Amniotic stem cell (primary cell): ENCODE results near the gene PELI2.

Source experiments
- DNase-seq: peaks from one replicate; lab custom pipeline; 2025; lab: John Stamatoyannopoulos, UW

PELI2 gene

GRCh38 chr14:56119201-56119981 lies 1.2 kb downstream of the PELI2 start:
- no peak for DNase-seq

DNA sequence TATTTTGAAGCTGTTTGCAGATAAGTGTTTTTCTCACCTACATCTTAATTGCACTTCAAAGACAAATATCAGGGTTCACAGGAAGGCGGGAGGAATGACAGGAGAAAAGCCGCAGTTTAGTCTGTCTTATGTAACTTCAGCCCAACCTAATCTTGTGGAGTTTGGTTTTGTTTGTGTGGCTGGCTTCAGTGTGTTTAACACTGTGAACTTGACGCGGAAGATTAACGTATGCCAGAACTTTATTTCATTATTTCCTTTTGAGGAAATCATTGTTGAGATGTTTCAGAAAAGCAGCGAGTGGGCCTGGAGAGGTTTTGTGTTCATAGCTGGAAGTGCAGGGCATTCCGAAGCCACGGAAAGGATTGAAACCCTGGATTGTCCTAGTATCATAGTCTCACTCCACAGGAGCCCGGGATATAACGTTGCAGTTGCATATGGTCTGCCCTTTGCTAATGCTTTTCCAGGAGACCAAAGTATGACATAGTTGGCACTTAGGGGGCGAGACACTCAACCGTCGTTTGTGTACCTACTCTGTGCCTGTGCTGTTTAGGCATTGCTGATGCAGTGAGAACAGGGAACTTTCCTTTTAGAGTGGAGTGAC lies 2.0 kb downstream of the PELI2 start:
- DNase-seq, result no peak

- DNase-seq, result no peak
Measured at GRCh38 chr14:56121816-56122215, 3.6 kb downstream of the PELI2 start.

DNA sequence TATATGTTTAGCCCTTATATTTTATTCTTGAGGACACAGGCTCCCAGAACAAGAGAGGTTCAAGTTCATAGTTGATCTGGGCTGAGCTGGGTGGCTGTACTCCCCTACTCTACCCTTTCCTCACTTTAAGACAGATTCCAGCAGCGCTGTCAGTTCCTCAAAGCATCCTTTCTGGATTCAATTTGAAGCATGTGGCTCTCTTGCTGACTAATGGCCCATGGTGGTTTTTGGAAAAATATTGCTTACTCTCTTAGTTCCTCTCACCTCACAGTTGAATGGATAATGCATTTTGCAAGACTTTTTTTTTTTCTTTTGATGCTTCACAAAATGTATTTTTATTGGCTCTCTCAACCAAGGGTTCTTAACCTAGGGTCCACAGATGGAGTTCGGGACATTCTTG lies 4.1 kb downstream of the PELI2 start:
- DNase-seq, result no peak

- DNase-seq, result no peak
Measured at GRCh38 chr14:56124327-56124726, 6.1 kb downstream of the PELI2 start.

DNA sequence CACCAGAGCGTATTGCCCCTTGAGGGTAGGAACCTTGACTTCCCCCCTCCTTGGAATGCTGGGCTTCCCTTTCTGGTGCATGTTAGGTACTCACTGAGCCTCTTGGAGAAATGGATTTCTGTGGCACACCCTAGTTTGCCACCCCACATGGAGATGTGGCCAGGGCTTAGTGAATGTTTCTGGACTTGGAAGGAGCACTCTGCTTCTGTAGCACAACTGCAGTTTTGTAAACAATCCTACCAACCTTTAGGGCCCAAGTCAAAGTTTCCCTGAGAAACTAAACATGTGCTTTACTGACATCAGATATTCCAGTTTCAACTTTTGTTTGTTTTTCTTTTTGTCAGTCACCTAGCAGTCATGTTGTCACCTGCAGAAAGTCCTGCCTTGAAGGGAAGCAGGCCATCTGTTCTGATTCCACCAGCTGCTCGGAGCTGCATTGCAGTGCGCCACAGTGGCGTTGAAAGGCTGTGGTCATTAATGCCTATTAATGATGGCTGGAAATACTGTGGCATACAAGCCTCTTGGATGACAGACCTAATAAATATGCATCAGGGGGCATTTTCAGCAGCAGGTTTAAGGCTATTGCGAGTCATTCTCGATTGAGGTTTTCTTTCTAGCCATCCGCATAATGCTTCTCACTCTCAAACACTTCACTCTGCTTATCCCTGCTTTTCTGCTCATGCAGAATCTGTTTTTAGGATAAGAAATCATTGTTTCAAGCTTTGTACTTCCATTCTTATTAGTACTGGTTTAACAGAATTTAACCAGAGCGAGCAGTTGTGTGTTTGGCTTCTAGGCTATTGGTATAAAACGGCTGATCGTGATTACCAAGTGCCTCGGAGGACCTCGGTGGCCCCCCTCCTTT lies 7.8 kb downstream of the PELI2 start:
- DNase-seq, result no peak

- no peak for DNase-seq
Measured at GRCh38 chr14:56126637-56126913, 8.4 kb downstream of the PELI2 start.

DNA sequence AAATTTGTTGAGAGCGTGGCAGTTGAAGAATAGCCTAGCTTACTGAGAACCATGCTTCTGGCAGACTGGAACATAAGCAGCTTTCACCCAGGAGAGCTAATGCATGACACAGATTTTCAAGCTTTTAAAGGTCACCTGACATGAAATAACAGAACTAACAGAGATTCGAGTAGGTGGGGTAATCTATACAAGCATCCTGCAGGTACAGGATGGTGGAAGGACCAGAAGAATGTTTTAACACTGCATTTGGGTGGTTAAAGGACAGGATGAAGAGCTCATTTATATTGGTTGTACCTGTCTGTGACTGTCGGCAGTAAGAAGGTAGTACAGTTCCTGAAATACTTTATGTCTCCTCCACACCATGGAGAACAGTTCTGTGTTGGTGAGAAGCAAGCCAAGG lies 8.9 kb downstream of the PELI2 start:
- no peak for DNase-seq

DNA sequence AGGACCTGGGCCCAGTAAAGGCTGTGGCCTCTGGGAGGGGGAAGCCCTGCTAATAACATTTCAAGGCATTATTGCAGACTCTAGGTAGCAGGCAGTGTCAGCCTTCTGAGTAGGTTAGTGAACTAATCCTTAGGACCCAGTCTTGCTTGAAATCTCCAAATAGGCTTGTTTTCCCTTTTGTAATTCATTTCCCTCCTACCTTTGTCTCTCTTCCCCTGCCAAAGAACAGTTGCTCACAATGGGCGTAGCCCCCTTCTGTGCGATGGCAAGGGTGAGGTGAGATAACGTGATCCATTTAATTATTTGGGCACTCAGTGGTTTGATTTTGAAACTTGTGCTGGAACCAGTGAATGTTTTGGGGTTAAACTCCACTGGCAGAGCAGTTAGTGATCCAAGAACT lies 10.9 kb downstream of the PELI2 start:
- DNase-seq, result no peak

DNA sequence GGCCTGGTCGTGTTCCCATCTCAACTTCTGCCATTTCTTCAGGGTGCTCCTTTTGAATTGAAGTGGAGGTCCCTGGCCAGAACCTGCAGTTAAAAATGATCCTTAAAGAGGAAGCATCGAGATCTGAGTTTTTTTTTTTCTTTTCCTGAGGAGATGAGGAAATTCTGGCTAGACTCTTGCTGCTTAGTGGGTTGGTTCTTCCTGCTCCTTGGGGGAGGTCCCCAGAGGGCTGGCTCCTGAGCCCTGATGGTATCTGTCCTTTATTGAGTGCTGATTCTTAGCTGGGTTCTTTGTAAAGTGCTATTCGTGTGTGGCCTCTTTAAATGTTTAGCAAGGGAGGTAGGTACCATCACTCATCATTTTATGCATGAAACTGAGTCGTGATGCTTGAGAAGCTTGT lies 11.7 kb downstream of the PELI2 start:
- DNase-seq, result no peak

DNA sequence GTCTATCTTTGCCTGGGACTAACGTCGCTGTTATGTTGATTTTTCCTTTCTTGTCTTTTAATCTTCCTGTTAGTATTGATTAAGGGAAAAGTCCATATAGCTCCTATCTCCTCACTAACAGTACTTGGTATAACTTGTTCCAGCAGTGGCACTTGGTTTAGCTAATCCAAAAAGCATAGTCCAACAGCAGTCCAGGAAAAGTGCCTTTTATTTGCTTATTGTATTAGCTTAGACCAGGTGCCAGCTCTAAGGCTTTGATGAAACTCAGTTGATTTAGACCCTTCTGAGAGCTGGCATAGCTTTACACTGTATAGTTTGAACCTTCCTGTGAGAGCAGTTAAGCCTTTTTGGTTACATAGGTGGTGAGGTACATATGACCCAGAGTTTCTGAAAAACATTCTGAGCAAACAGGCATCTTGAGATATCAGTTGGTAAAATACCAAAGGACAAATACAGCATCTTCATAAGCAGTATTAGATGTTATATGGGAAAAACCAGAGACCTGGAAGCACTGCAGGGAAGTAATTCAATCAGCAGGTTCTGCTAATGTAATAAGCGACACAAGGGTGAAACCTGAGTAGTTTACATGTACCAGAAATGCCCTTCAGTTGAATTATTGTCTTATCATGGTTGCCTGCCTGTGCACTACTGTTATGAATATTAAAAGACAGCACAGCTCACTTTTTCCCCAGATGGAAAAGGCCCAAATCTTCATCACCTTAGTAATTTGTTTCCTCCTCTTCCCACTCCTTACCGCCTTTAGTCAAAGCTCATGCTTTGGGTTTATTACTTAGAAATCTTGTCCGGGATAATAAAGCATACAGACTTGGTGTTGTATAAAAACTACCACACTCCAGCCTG lies 13.0 kb downstream of the PELI2 start:
- no peak for DNase-seq

DNA sequence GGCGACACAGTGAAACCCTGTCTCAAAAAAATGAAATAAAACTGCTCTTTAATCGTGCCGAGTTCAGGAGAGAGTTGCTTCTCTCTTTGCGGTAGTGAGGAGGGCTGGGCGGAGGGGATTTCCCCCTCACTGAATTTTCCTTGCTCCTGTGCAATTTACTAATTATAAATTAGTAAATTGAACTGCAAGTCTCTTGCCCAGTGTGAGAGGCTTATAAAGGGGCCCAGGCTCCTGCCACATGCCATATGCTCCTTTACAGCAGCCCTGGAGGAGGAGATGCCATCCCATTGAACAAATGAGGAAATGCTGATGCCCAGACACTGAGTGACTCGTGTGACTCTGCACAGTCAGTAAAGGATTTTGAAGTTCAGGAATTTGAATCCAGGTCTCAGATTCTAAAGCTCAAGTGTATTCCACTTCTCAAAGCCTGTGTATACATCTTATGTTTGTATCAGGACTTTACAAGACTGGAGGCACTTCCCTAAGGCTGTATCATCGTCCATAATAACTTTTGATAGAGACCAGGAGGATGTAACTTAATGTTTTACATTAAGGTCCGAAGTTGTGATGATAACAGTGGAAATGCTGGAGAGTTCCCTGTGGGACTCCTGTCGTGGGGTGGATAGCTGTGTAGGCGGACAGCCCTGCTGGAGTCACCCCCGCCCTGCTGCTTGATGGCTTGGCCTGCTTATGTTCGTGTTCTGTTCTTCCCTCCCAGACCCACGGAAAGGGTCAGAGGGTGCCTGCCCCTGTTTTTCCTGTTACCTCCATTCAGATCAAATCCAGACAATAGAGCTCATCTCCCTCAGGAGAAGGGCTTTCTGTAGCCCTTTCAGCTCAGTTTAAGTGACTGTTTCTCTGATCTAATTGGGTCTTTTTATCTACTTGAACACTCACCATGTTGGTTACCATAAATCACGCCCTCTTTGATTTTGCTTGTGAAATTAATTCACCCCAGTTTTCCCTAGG lies 13.9 kb downstream of the PELI2 start:
- no peak for DNase-seq

DNA sequence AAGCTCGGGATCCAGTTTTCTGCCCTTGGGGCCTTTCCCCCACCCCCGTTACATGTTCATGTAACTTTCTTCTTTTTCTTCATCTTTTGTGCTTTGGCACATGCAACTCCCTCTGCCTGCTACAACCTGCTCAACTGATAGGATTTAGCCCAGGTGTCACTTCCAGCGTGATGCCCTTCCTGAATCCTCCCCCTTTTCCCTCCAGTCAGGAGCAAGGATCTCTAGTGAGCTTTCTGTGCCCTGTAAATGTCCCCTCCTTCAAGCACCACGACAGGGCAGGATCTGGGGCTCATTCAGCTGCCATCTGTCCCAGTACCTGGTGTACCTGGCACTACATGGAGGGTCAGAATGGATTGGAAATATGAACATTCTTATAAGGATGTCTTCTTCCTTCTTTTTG lies 15.3 kb downstream of the PELI2 start:
- no peak for DNase-seq

- no peak for DNase-seq
Measured at GRCh38 chr14:56135001-56135400, 16.8 kb downstream of the PELI2 start.

DNA sequence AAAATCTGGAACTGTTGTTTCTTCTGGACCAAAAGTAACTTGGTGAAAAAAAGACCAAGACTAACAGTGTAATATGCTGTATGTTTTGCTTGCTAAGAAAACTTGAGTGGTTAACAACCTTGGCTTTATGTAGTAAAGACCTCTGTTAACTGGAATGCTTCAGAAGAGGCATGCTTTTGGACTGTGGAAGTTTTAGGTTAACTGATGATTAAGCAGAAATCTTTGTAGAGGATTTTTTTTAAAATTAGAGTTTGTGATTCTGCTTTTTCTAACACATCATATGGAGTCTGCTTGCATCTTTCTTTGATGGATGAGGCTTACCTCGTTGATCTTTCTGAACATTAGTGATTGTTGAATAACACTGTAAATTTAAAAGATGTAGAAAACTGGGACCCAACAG lies 17.5 kb downstream of the PELI2 start:
- no peak for DNase-seq

- no peak for DNase-seq
Measured at GRCh38 chr14:56136571-56137452, 18.6 kb downstream of the PELI2 start.

DNA sequence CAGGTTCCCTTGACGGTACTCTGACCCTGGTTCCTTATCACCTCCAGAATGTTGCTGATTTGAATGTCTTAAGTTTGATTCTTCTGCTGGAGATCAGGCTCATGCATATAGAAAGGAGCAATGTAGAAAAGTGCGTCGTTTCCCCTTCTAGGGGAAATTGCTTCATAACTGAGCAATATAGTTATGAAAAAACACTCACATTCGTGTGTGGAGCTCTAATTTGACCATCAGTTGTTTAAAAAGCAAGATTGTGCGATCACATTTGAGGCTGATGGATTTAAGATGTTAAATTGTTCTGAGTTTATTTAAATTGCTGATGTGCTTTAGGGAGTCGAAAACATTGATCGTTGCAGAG lies 19.2 kb downstream of the PELI2 start:
- no peak for DNase-seq

DNA sequence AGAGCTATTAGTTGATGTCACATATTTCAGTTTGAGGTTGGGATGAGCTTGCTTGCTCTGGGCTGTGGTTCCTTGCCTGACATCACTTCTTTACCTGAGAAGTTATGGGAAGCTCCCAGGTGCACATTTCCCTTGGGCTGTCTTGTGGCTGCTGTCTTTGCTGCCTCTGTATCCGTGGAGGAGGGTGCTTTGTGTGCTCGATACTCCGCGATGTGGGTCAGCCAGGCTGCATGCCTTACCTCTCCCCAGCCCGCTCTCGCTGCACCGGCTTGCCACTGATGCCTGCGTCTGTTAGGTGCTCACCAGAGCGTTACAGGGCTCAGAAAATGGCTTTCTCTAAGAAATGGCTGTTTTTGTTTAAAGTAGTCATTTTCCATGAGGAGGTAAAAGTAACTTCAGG lies 19.6 kb downstream of the PELI2 start:
- no peak for DNase-seq

- no peak for DNase-seq
Measured at GRCh38 chr14:56138928-56139327, 20.7 kb downstream of the PELI2 start.

GRCh38 chr14:56142314-56142713 lies 24.1 kb downstream of the PELI2 start:
- no peak for DNase-seq
